ENCODE data around the gene SLC17A4. TPM values are rescaled to one million over a fixed set of nuclear protein-coding genes. Genes with fewer than 3 reads are reported as not detected.

SLC17A4 gene
- total RNA-seq, 4 donors from 2014 or later = not detected

DNA sequence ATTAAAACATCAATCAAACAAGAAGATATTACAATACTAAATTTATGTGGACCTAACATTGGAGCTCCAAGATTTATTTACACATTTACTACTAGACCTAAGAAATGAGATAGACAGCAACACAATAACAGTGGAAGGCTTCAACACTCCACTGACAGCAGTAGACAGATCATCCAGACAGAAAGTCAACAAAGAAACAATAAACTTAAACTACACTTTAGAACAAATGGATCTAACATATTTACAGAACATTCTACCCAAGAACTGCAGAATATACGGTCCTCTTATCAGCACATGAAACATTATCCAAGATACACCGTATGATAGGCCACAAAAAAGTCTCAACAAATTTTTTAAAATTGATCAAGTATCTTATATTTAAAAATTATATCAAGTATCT lies 50.3 kb downstream of the SLC17A4 start:
- Histone ChIP-seq H3K36me3 (no peaks in the 10 kb centered on the region), H3K4me3 (replicated peaks in 1 of 3) (no peak overlapping the region), H3K4me1 (no peaks in the 10 kb centered on the region), H3K9me3 (no peaks in the 10 kb centered on the region), H3K27me3 (no peaks in the 10 kb centered on the region), H3K27ac (no peak overlapping the region)
- no peak for DNase-seq
- TF ChIP-seq POLR2A (IDR thresholded peaks at IDR 0.05) = no peak
- TF ChIP-seq, protein P1, sequence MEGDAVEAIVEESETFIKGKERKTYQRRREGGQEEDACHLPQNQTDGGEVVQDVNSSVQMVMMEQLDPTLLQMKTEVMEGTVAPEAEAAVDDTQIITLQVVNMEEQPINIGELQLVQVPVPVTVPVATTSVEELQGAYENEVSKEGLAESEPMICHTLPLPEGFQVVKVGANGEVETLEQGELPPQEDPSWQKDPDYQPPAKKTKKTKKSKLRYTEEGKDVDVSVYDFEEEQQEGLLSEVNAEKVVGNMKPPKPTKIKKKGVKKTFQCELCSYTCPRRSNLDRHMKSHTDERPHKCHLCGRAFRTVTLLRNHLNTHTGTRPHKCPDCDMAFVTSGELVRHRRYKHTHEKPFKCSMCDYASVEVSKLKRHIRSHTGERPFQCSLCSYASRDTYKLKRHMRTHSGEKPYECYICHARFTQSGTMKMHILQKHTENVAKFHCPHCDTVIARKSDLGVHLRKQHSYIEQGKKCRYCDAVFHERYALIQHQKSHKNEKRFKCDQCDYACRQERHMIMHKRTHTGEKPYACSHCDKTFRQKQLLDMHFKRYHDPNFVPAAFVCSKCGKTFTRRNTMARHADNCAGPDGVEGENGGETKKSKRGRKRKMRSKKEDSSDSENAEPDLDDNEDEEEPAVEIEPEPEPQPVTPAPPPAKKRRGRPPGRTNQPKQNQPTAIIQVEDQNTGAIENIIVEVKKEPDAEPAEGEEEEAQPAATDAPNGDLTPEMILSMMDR (IDR thresholded peaks at IDR 0.05) = no peak
- 96% methylated on average over 2 of the region's 2 CpGs for WGBS, 2 donors
- intact Hi-C loops (cut with DNase I) = no loop called here

GRCh38 chr6:25815194-25815593 lies 60.7 kb downstream of the SLC17A4 start:
- intact Hi-C loops (cut with DNase I) = no loop called here
- Histone ChIP-seq H3K27me3 (no peaks in the 10 kb centered on the region), H3K4me1 (no peaks in the 10 kb centered on the region), H3K36me3 (no peaks in the 10 kb centered on the region), H3K27ac (no peak overlapping the region), H3K9me3 (no peaks in the 10 kb centered on the region), H3K4me3 (replicated peaks in 1 of 3) (no peak overlapping the region)
- TF ChIP-seq, protein P1 (IDR thresholded peaks at IDR 0.05) = no peak
- TF ChIP-seq POLR2A (IDR thresholded peaks at IDR 0.05) = no peak
- WGBS, 2 donors = 64 to 70% methylated on average over 3 of the region's 3 CpGs
- no peak for DNase-seq

GRCh38 chr6:25816252-25816651 lies 61.7 kb downstream of the SLC17A4 start:
- no peaks in the 10 kb centered on the region for H3K9me3 ChIP-seq
- no peaks in the 10 kb centered on the region for H3K36me3 ChIP-seq
- no peak overlapping the region for H3K4me3 ChIP-seq (replicated peaks in 1 of 3)
- no peak for DNase-seq
- H3K4me1 ChIP-seq = no peaks in the 10 kb centered on the region
- 97 to 98% methylated on average over 2 of the region's 2 CpGs for WGBS, 2 donors
- no peak overlapping the region for H3K27ac ChIP-seq
- TF ChIP-seq, protein P1 (IDR thresholded peaks at IDR 0.05) = no peak
- TF ChIP-seq POLR2A (IDR thresholded peaks at IDR 0.05) = no peak
- no peaks in the 10 kb centered on the region for H3K27me3 ChIP-seq
- intact Hi-C loops (cut with DNase I) = no loop called here

DNA sequence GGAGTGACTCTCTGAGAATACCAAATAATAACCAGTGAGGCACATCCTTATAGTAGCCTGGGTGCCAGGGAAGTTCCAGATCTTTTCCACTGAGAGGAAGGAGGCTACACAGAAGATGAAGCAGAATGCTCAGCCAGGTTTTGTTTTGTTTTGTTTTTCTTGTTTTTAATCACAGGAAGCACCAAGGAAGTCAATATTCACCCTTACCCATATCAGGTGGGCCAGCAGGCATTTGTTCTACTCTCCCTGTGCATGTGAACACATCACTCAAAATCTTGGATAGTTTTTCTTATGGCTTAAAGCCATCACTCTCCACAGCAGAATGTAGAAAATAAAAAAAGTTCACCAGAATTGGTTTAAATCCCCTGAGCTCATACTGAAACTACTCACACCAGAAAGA lies 66.8 kb downstream of the SLC17A4 start:
- Histone ChIP-seq H3K9me3 (no peaks in the 10 kb centered on the region), H3K4me1 (no peaks in the 10 kb centered on the region), H3K27me3 (no peaks in the 10 kb centered on the region), H3K27ac (no peak overlapping the region), H3K36me3 (no peaks in the 10 kb centered on the region), H3K4me3 (replicated peaks in 1 of 3) (no peak overlapping the region)
- TF ChIP-seq POLR2A (IDR thresholded peaks at IDR 0.05) = no peak
- TF ChIP-seq, protein P1 (IDR thresholded peaks at IDR 0.05) = no peak
- intact Hi-C loops (cut with DNase I) = no loop called here
- no peak for DNase-seq

- Histone ChIP-seq H3K9me3 (no peaks in the 10 kb centered on the region), H3K4me3 (replicated peaks in 1 of 3) (no peak overlapping the region), H3K27me3 (no peaks in the 10 kb centered on the region), H3K27ac (no peak overlapping the region), H3K36me3 (no peaks in the 10 kb centered on the region), H3K4me1 (peaks cover 0 to 16% of the 10 kb centered on the region in 2 donors)
- TF ChIP-seq, protein P1 (IDR thresholded peaks at IDR 0.05) = no peak
- TF ChIP-seq POLR2A (IDR thresholded peaks at IDR 0.05) = no peak
- no peak for DNase-seq
- 93 to 97% methylated on average over 1 of the region's 1 CpG for WGBS, 2 donors
- intact Hi-C loops (cut with DNase I) = no loop called here
Observed at GRCh38 chr6:25829375-25829774, 74.8 kb downstream of the SLC17A4 start.

Measured in thyroid gland (tissue), 4 donors.